SK-N-MC (cell line): ENCODE data around the gene C20orf144.

Source experiments
- DNase-seq: peaks from one replicate; pipeline ENCODE4 v3.0.0-alpha.2; 2011; ENCODE audit warnings: low read depth, low spot score
- H3K27ac ChIP-seq: fragments of 200-600 bp; sonication (generic); 2 replicates; pipeline ENCODE4 v1.5.1; 2016; ENCODE audit warnings: mixed run types
- H3K36me3 ChIP-seq: fragments of 200-600 bp; sonication (generic); 2 replicates; pipeline ENCODE4 v1.6.1; 2017; ENCODE audit warnings: antibody characterized with exemption, low read length, mixed read lengths; ENCODE audit not compliant: insufficient read depth
- H3K4me3 ChIP-seq: fragments of 200-600 bp; sonication (generic); 2 replicates; pipeline ENCODE4 v1.5.1; 2016
- H3K9ac ChIP-seq: fragments of 200-600 bp; sonication (generic); 2 replicates; pipeline ENCODE4 v1.8.0; 2017; ENCODE audit warnings: mixed run types, mixed read lengths; ENCODE audit not compliant: insufficient read length
- H3K9me3 ChIP-seq: fragments of 200-600 bp; sonication (generic); 2 replicates; pipeline ENCODE4 v1.6.1; 2017; ENCODE audit warnings: low read depth, mild to moderate bottlenecking, antibody characterized with exemption, low read length, moderate library complexity, mixed read lengths
- EZH2 ChIP-seq: fragments of 200-600 bp; sonication (generic); IDR thresholded peaks from one replicate; pipeline ENCODE4 v1.6.1; 2017; ENCODE audit warnings: antibody characterized with exemption
- FOXP2 ChIP-seq: optimal IDR thresholded peaks from 2 replicates; pipeline ENCODE3; 2011; ENCODE audit warnings: mild to moderate bottlenecking, moderate library complexity; ENCODE audit not compliant: insufficient read depth; ENCODE audit errors: extremely low read length, control extremely low read depth
- POLR2AphosphoS5 ChIP-seq: IDR thresholded peaks from 2 replicates; pipeline ENCODE4 v1.6.1; 2012; ENCODE audit warnings: mild to moderate bottlenecking, low read depth, low read length, borderline replicate concordance

Gene C20orf144

DNA sequence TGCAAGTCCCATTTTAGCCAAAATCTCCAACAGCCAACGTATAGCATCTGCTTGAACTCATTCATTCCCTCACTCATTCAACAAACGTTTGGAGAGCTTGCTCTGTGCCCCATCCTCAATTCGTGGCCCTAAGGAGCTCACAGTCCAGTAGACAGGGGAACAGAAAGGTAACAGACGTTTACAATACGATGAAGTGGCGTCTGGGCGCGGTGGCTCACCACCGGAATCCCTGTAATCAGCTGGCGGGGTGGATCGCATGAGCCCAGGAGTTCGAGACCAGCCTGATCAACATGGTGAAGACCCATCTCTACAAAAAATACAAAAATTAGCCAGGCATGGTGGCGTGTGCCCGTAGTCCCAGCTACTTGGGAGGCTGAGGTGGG is 24.8 kb downstream of the C20orf144 start:
- no peak for DNase-seq
- Histone ChIP-seq H3K27ac (no peak overlapping the region), H3K4me3 (peak overlapping the region; percentile 86), H3K9me3 (no peaks in the 10 kb centered on the region), H3K9ac (no peak overlapping the region), H3K36me3 (0 out of 2 replicates have a peak, but pooled peaks cover 3% of the 10 kb centered on the region)
- TF ChIP-seq FOXP2 (no peak), EZH2 (no peak), POLR2AphosphoS5 (no peak)

- no peak for TF ChIP-seq EZH2
- no peak for TF ChIP-seq POLR2AphosphoS5
- no peak for TF ChIP-seq FOXP2
- H3K27ac ChIP-seq = no peak overlapping the region
- H3K9me3 ChIP-seq = no peaks in the 10 kb centered on the region
- H3K9ac ChIP-seq = no peak overlapping the region
- H3K4me3 ChIP-seq = no peak overlapping the region
- 0 out of 2 replicates have a peak, but pooled peaks cover 3% of the 10 kb centered on the region for H3K36me3 ChIP-seq
- no peak for DNase-seq
These were observed 25.3 kb downstream of the C20orf144 start for GRCh38 chr20:33687370-33687915.

DNA sequence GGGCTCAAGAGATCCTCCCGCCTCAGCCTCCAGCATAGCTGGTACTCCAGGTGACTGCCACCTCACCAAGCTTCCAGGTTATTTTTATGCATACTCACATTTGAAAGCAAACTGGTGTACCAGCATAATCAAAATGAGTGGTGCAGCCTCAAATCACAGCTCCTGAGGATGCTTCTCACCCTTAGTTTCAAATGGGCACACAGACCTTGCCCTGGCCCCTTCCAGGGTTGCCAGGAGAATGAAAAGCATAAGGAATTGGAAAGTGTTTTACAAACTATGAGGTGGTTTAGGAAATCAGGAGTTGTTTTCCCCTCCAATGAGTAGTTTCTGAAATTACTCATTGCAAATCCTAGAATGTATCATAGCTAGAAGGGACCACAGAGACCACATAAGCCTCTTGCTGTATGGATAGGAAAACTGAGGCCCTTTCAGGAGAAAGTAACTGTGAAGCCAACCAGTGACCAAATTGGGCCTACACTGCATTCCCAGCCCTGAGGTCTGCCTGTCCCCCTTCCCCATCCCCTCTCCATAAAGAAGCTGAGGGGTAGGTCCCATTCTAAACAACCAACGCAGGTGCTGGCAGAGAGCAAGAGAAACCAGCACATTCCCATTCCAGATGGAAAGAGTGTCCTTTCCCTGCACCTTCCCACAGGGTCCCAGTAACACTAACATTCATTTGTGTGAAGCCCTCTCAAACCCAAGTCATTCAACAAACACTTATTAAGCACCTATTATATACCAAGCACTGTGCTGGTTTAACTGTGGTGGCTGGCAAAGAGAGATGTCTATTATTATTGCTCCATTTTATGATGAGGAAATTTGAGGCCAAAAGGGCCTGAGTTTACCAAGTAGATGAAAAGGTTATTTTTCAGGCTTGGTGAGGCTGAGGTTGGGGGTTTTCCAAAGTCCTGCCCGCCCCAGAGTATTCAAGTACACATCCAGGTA is 26.1 kb downstream of the C20orf144 start:
- Histone ChIP-seq H3K9ac (no peak overlapping the region), H3K4me3 (no peak overlapping the region), H3K36me3 (no peaks in the 10 kb centered on the region), H3K27ac (no peak overlapping the region), H3K9me3 (no peaks in the 10 kb centered on the region)
- DNase-seq = no peak
- no peak for TF ChIP-seq POLR2AphosphoS5
- TF ChIP-seq EZH2 = no peak

- TF ChIP-seq EZH2 = no peak
- no peak for TF ChIP-seq POLR2AphosphoS5
- no peak for TF ChIP-seq FOXP2
- Histone ChIP-seq H3K36me3 (no peaks in the 10 kb centered on the region), H3K9me3 (no peaks in the 10 kb centered on the region), H3K4me3 (no peak overlapping the region), H3K27ac (no peak overlapping the region), H3K9ac (no peak overlapping the region)
- no peak for DNase-seq
These were observed 26.9 kb downstream of the C20orf144 start for GRCh38 chr20:33688938-33689424.

- H3K9ac ChIP-seq = no peak overlapping the region
- no peak for TF ChIP-seq EZH2
- TF ChIP-seq POLR2AphosphoS5 = no peak
- TF ChIP-seq FOXP2 = no peak
These were observed 27.4 kb downstream of the C20orf144 start for GRCh38 chr20:33689493-33689892.

GRCh38 chr20:33689973-33690372 is 27.8 kb downstream of the C20orf144 start:
- DNase-seq = no peak
- H3K4me3 ChIP-seq = no peak overlapping the region
- H3K9ac ChIP-seq = no peak overlapping the region
- no peaks in the 10 kb centered on the region for H3K36me3 ChIP-seq
- H3K27ac ChIP-seq = no peak overlapping the region
- no peak for TF ChIP-seq POLR2AphosphoS5
- TF ChIP-seq FOXP2 = no peak
- no peak for TF ChIP-seq EZH2
- H3K9me3 ChIP-seq = no peaks in the 10 kb centered on the region

More at GRCh38 chr20:33689493-33689892, 27.4 kb downstream of the C20orf144 start:
- Histone ChIP-seq H3K4me3 (no peak overlapping the region), H3K27ac (no peak overlapping the region), H3K9me3 (no peaks in the 10 kb centered on the region), H3K36me3 (no peaks in the 10 kb centered on the region)
- DNase-seq = no peak

- H3K9ac ChIP-seq = no peak overlapping the region
These were observed 31.2 kb downstream of the C20orf144 start for GRCh38 chr20:33693289-33693688.

GRCh38 chr20:33693741-33694638 is 31.9 kb downstream of the C20orf144 start:
- no peak overlapping the region for H3K4me3 ChIP-seq
- no peak for DNase-seq
- TF ChIP-seq FOXP2 (no peak), POLR2AphosphoS5 (no peak), EZH2 (no peak)
- no peaks in the 10 kb centered on the region for H3K9me3 ChIP-seq
- H3K36me3 ChIP-seq = no peaks in the 10 kb centered on the region
- no peak overlapping the region for H3K27ac ChIP-seq
- no peak overlapping the region for H3K9ac ChIP-seq

More at GRCh38 chr20:33693289-33693688, 31.2 kb downstream of the C20orf144 start:
- no peaks in the 10 kb centered on the region for H3K36me3 ChIP-seq
- H3K27ac ChIP-seq = no peak overlapping the region
- H3K4me3 ChIP-seq = no peak overlapping the region
- no peaks in the 10 kb centered on the region for H3K9me3 ChIP-seq
- TF ChIP-seq FOXP2 (no peak), POLR2AphosphoS5 (no peak), EZH2 (no peak)
- no peak for DNase-seq
